NCI-H1417 treated with DMSO at 0.1 percent for 48 hours (cell line): Measurements from ENCODE around the gene GAPT.
A peak's percentile ranks its signal among the peaks of the same experiment; 100 is the strongest.

Source experiments
- DNase-seq: peaks from one replicate; lab custom pipeline; 2025; lab: John Stamatoyannopoulos, UW

Gene GAPT

DNA sequence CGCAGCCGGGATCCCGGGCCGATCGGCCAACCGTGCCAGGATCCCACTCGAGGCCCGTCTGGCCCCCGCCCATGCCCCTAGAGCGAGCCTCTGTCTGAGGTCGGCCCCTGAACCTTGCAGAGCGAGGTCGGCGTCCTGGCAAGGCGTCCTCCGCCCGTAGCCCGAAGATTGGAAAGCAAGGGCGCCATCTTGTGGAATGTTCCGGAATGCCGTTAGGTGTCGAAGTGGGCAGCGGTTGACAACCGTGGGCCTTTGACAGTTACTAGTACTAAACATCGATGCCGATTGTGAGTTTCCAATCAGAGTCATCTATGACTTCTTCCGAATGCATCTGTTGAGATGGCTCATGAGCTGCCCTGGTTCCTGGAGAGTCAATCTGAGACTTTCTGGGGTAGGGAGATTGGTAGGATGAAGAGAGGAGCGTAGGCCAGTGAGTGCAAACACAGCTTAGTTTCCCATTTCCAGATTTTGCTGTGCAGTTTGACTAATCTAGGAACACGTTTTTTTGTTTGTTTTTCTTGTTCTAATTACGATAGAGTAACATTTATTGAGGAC is 30.4 kb upstream of the GAPT start:
- DNase-seq, result peak; percentile 53

DNA sequence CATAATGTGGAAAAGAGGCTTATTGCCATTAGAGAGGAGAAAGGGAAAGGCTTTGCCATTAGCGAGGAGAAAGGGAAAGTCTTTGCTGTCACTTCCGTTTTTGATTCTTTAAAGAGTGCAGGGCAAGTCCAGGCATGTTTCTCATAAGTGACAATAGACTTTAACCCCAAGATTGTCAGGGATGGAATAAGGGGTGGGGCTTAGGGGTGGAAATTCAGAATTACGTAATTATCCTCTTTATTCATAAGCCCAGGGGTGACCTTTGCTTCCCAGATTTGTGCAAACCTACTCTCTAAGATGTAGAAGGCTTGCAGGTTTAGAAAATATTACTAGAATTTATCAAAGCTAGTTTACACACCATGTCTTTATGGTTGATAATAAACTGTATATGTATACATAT is 29.1 kb upstream of the GAPT start:
- DNase-seq, result no peak

DNA sequence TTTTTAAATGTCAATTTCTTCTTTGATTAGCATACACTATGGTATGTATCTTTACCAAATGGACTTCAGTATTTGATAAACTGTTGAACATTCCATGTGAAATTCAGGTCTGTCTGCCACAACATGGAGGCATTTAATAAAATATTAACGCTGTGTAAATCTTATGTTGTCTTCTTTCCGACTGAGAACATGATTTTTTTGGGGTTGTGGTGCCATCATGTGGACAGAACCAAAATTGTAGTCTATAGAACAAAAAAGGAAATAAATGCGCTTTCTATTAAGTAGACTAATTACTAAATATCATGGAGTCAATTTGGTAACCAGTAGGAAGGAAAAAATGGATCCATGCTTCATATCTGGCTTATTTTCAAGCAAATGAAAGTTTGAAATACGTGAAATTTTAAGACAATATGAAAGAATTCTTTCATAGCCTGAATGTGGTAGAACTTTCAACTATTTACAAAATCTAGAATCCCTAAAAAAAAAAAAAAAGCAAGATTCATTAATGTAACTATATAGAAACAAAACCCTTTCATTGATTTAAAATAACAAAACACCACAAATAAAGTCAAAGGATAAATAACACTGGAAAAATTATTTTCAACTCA is 28.5 kb upstream of the GAPT start:
- DNase-seq, result no peak

DNA sequence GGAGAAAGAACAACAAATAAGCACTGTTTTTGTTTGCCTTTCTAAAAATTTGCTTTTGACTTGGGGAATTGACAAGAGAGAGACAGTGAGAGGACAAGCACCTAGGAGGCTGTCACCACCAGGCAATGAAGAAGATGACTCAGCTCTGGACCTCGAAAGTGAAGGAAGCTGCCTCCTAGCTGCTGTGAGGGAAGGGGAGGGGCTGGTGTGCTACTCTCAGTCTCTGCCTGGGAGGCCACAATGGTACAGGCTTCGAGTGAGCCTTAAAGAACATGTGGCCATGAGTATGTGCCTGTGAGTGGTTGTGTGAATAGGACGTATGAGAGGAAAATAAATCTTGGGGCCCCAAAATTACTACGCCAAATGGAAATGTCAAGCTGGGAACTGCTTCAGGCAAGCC is 24.3 kb upstream of the GAPT start:
- no peak for DNase-seq

DNA sequence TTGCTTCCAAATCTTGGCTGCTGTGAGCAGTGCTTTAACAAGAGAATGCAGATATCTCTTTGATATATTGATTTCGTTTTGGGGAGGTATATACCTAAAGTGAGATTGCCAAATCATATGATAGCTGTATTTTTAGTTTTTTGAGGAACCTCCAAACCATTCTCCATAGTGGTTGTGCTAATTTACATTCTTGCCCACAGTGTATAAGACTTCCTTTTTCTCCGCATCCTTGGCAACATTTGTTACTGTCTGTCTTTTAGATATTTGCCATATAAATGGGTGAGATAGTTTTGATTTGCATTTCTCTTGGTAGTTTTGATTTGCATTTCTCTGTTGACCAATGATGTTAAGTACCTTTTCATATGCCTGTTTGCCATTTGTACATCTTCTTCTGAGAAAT is 21.3 kb upstream of the GAPT start:
- no peak for DNase-seq

DNA sequence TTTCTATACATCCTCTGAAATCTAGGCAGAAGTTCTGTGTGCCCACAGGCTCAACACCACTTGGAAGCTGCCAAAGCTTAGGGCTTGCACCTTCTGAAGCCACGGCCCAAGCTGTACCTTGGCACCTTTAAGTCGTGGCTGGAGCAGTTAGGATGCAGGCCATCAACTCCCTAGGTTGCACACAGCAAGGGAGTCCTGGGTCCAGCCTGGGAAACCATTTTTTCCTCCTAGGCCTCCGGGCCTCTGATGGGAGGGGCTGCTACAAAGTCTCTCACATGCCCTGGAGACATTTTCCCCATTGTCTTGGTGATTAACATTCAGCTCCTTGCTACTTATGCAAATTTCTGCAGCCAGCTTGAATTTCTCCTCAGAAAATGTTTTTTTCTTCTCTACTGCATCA is 15.8 kb upstream of the GAPT start:
- DNase-seq, result no peak

DNA sequence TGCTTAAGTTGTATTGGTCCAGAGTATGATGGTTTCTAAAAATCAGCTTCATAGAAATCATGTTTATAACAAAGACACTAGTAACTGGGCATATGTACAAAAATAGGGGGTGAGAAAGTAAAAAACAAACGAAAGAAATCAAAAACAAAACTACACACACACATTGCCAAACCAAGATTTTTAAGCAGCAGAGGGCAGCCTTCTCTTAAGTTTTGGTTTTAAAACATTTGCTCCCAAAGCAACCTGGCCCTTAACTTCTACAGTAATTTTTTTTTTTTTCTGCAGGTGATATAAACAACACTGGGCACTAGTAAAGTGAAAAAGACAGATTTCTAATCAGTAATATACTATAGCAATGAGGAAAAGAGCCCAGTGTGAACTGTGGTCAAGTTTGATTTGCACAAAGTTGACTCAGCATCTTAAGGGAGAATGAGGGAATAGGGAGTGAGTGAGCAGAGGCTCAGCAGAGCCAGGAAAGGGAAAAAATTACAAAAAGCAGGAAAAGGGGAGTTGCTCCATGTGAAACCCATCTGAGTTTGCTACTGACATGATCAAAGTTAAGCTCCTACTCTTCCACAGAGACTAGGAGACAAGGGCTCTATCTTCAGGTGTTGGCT is 13.4 kb upstream of the GAPT start:
- no peak for DNase-seq

DNA sequence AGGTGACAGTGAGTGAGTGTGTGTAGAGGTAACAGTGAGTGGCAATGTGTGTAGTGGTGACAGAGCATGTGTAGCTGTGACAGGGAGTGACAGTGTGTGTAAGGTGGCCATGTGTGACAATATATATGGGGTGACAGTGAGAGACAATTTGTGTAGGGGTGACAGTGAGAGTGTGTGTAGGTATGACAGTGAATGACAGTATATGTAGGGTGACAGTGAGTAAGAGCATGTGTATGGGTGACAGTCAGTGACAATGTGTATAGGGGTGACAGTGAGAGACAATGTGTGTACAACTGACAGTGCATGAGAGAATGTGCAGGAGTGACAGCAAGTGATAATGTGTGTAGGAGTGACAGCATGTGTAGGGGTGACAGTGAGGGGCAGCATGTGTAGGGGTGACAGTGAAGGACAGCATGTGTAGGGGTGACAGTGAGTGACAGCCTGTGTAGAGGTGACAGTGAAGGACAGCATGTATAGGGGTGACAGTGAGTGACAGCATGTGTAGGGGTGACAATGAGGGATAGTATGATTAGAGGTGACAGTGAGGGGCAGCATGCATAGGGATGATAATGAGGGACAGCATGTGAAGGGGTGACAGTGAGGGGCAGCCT is 10.1 kb upstream of the GAPT start:
- DNase-seq, result no peak

DNA sequence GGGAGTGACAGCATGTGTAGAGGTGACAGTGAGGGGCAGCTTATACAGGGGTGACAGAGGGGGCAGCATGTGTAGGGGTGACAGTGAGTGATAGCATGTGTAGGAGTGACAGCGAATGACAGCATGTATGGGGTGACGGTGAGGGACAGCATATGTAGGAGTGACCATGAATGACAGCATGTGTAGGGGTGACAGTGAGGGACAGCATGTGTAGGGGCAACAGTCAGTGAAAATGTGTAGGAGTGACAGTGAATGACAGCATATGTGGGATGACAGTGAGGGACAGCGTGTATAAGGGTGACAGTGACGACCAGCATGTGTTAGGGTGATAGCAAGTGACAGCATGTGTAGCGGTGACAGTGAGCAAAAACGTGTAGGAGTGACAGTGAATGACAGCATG is 9.4 kb upstream of the GAPT start:
- DNase-seq, result no peak

DNA sequence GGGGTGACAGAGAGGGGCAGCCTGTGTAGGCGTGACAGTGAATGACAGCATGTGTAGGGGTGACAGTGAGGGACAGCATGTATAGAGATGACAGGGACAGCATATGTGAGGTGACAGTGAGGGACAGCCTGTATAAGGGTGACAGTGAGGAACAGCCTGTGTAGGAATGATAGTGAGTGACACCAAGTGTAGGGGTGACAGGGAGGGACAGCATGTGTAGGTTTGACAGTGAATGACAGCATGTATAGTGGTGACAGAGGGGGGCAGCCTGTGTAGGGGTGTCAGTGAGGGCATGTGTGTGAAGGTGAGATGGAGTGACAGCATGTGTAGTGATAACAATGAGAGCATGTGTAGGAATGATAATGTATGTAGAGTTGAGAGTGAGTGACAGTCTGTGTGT is 8.7 kb upstream of the GAPT start:
- no peak for DNase-seq

DNA sequence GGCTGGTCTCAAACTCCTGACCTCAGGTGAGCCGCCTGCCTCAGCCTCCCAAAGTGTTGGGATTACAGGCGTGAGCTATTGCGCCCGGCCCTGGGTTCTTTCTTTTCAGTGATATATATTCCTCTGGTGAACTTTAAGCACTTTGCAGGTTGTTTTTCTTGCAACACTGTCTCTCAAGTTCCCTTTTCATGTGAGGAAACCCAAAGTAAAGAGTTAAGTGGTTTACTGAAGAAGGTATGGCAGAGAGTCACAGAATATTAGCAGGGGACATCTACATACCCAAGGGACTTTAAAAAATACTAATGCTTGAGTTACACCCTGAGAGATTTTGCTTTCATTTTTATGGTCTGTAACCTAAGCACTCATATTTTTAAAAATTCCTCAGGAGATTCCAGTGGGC is 6.7 kb upstream of the GAPT start:
- DNase-seq, result no peak

DNA sequence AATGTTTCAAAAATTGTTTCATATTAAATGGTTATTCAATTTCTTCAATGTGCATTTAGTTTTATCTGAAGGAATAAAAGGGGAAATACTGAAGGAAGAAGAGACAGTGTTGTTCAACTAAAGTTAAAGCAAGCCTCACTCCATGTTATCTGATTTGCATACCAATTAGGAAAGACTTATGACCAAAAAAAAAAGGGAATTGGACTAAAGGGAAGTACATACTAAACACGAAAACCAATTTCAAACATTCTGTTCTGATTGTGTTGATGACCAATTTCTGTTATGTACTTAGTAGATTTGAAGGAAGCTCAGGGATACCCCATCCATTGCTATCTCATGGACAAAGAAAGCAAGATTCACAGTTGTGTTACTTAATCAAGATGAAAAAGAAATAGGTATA is 4.9 kb upstream of the GAPT start:
- no peak for DNase-seq

DNA sequence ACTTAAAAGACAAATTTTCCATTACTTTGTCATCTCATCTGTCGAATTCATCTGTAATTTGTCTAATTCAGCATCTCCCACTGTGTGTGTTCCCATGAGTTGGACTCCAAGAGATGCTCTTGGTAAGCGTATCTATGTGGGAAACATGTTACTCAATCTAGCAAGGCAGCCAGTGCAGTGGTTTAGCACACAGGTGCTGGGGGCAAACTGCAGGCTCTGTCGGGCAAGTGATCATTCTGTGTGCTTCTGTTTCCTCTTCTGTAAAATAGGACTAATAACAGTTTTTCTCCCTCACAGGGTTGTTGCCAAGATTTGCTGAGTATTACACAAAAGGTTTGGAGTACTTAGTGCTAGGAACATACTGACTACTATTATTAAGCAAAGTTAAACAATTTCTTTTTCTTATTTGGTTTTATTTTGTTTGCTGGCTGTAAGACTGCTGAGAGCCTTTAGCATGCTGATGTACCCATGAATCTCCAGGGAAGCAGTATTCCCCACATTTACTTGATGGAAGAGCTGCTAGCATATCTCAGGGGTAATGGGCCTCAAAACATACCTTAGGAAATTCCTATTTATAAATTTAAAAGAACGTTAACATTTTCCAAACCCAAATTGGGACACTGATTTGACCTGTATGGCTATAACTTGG is 709 bp upstream of the GAPT start:
- DNase-seq, result no peak

DNA sequence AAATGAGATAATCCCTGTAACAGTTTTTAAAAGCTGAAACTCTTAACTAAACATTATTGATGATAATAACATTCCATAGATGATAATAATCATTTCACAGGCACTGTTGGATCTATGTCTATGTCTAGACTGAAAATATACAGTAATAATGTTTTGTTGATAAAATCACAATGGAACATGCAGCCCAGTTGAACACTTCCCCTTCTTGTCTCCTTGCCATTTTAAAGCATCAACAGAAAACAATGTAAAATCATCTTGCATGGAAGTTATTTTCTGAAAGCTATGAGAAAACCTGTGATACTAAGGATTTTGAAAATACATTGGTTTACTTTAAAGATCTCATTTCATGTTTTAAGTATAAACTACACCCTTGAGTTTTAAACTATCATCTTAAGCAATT is 1.9 kb downstream of the GAPT start:
- DNase-seq, result no peak

DNA sequence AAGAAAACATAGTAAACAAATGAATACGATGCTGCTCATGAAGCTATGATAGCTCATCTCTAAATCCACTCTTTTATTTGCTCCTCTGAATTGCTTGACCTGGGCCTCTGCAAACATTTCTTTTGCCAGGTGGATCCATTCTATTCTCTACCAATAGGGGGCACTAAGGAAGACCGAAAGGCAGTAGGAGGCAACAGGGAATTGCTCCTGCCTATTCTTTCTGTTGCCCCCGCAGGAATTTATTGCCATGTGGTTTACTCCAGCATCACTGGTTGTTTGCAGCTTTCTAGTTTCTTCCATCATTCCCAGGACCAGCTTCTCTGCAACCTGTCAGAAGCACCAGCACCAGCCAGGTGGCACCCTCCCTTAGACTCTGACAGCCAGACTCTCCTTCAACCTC is 5.3 kb downstream of the GAPT start:
- DNase-seq, result no peak

DNA sequence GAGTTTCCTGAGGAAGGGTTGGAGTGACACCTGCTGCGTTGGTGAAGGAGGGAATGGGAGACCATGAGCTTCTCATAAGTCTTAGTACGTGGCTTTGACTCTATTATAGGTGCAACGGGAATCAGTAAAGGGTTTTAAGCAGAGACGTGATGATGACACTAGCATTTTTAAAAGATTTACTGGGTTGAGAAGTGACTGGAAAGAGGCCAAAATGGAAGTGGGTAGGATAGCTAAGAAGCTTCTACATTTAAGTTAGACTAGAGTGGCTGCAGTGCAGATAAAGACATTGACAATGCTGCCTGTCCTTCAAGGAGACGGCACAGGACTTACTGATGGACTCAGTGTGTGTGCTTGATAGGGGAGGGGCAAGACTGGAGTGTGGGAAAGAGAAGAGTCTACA is 6.2 kb downstream of the GAPT start:
- DNase-seq, result no peak

DNA sequence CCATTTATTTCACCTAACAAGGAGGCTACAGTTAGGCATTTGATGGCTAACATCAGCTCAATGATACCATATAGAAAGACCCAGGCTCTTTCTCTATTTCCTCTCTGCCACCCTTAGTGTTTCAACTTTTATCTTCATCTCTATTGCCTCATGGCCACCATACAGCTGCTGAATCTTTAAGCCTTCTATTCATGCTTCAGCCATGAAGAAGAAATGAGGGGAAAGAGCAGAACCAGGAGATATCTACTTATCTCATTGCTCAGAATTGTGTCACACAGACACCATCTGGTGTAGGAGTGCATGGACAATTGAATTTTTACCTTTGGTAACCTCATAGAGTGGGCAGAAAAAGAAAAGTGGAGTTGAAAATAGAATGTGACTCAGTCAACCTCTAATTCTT is 6.7 kb downstream of the GAPT start:
- DNase-seq, result no peak

DNA sequence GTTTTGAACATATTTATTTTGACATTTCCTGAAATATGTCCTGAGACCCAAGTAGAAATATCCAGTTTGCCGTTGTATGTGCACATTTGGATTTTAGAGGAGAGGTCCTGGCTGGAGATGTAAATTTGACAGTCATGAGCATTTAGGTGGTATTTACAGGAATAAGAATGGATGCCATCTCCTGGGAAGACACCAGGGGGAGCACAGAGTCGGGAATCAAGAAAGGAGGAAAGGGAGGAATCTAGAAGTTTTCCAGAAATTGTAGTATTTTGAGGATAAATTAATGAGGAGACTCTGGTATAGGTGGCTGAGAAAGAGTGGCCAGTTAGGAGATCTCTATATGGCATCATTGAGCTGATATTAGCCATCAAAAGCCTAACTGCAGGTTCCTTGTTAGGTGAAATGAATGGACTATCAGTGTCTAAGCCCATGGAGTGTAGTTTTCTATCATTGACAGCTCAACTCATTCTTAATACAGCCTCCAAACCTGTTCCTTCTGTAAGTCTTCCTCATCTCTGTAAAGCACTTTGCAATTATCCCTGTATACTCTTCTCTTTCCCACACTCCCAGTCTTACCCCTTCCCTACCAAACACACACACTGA is 7.2 kb downstream of the GAPT start:
- DNase-seq, result no peak

DNA sequence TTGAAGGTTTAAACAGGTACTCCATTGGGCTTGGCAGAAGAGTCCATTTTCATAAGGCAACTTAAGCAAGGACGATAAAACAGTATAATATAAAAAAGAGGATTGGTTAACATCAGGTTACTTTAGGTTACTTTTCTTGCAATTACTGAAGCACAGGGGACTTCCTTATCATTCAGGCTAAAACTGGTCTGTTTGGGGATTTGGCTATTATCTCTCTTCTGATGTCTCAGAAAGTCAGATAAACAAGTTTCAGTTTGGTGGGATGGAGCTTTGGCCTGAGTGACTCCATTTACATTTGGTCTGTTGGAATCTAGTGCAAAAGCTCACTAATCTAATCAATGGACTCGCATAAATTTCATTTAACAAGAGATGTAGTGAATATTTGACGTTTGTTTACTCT is 8.0 kb downstream of the GAPT start:
- DNase-seq, result no peak

DNA sequence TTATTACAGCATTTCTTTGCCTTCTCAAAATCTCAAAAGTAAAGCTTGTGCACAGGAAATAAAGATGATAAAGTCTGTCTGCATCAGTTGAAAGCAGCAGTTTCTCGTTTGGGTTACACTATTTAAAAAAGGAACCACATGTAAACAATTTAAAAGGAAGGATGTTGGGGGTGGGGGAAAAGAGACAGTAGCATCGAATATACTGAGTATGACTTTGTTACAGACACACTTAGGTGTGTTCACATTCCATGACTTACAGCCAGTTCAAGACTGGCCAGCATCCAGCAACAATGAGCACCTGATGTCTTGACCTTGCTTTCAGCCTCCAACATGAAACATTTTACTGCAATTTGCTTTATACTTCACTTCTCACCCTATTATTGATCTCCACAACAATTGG is 8.7 kb downstream of the GAPT start:
- DNase-seq, result no peak

DNA sequence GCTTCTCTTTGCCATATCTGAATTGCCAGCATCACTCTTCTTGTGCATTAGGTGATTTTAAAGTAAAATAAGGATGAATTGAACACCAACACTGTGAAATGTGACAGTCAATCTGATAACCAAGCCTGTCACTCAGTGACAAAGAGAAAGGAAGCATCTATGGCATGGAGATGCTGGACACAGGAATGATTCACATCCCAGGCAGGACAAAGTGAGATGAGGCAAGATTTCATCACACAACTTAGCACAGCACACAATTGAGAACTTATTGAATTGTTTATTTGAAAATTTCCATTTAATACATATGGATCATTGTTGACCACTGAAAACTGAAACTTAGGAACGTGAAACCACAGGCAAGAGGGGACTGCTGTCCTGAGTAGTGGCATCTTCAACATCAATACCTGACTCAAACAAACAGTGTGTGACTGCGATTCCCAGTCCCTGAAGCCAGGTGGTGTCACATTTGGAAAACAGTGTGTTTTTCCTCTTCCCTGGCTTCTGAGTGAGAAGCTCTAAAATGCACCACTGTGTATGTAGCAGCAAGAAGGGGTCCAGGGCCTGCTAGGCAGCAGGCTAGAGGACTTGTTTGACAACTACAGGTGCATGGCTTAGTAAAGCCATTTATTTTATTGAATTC is 10.7 kb downstream of the GAPT start:
- DNase-seq, result no peak

DNA sequence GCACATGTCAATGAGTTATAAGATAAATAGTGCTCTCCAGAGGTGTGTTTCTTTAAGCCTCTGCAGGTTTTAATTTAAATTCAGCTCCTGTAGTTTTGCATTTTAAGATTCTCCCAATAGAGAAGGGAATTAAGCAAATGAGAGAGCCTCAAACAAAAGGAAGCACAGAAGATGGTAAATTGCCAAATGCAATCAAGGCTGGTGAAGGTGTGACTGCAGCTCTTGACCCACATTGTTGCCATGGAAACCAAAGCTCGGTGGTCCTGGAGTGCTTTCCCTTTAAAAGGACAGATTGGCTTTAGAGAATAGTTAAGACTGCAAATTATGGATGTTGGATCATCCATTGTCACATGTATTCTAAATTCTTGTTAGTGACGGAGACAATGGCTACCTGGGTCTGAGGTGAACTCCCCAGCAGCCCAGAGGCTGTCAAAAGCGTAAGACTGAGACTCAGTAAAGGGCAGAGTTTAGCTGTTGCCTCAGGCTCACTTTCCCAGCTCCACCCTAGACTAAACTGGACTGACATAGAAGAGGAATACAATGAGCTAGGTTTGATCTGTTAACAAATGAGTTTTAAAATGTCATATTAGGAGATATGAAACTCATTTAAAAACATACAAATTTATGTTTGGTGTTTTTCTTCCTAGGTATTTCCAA is 12.3 kb downstream of the GAPT start:
- DNase-seq, result no peak
